Heart left ventricle (tissue), 16 donors: ENCODE measurements around the gene PATZ1. TPM values are rescaled to one million over a fixed set of nuclear protein-coding genes. Genes with fewer than 3 reads are reported as not detected.

Experiments used
- ATAC-seq, 4 donors: fragments of 200-7000 bp; cut with Tn5 transposase; one replicate each; pipeline ENCODE4 v1.9.1; 2020 to 2022; ENCODE audit warnings: moderate library complexity in 4 of 4, mild to moderate bottlenecking in 3 of 4, moderate number of reproducible peaks in 1 of 4
- DNase-seq, 5 donors: peaks; one replicate each; pipeline ENCODE4 v3.0.0-alpha.2; 2020
- H3K27ac ChIP-seq, 12 donors: fragments of 200-600 bp; sonication (generic) in 4 of 12; one replicate each; pipeline versions ENCODE4 v1.5.0 to v1.8.0; 2016 to 2022; ENCODE audit warnings: mild to moderate bottlenecking in 2 of 12
- H3K27me3 ChIP-seq, 9 donors: fragments of 200-600 bp; sonication (generic) in 2 of 9; one replicate each; pipeline versions ENCODE4 v1.5.1 to v1.8.0; 2016 to 2022; ENCODE audit warnings: mild to moderate bottlenecking in 3 of 9
- H3K36me3 ChIP-seq, 9 donors: fragments of 200-600 bp; sonication (generic) in 2 of 9; one replicate each; pipeline versions ENCODE4 v1.5.0 to v1.8.0; 2018 to 2022; ENCODE audit warnings: mild to moderate bottlenecking in 2 of 9
- H3K4me1 ChIP-seq, 12 donors: fragments of 200-600 bp; sonication (generic) in 4 of 12; one replicate each; pipeline versions ENCODE4 v1.5.0 to v1.8.0; 2016 to 2022; ENCODE audit warnings: mild to moderate bottlenecking in 3 of 12
- H3K4me3 ChIP-seq, 12 donors: fragments of 200-600 bp; sonication (generic) in 4 of 12; one replicate each; pipeline versions ENCODE4 v1.5.0 to v1.8.0; 2017 to 2022; ENCODE audit warnings: mild to moderate bottlenecking in 9 of 12, moderate library complexity in 4 of 12
- H3K9me3 ChIP-seq, 12 donors: fragments of 200-600 bp; sonication (generic) in 4 of 12; one replicate each; pipeline versions ENCODE4 v1.5.0 to v1.8.0; 2016 to 2022; ENCODE audit warnings: mild to moderate bottlenecking in 1 of 12
- POLR2A ChIP-seq, 2 donors: fragments of 450-650 bp; IDR thresholded peaks; one replicate each; pipeline ENCODE4 v1.6.1; 2017; ENCODE audit warnings: antibody characterized with exemption in 2 of 2, mild to moderate bottlenecking in 2 of 2, moderate library complexity in 2 of 2
- WGBS, 4 donors: extraction: QIAGEN DNeasy Blood & Tissue Kit in 2 of 4; methylation state at CpG; one replicate each; pipeline versions ENCODE4 v1.1.5 to v1.1.7; 2013 to 2018; 5-methylcytosine and 5-hydroxymethylcytosine counted together
- intact Hi-C, 10 donors: fragments of 100-400 bp; cut with DNase I; formaldehyde crosslinking; loops; one replicate each; pipeline versions ENCODE4 v1.11.1 to v1.14.2; 2022
- polyA plus RNA-seq, 2 donors: library from polyadenylated mRNA; stranded (reverse); fragments of 200-250 nt; gene quantifications; one replicate each; pipeline ENCODE4 v1.2.3, GENCODE V29; 2013
- total RNA-seq, 9 donors: library from RNA; depleted of rRNA in 2 of 9; stranded (reverse); fragments of >200 nt in 2 of 9; fragmentation: NEBNext Ultra II Directional in 3 of 9; extraction: Animal tissue kit (Norgen Biotek cat#: 25700) in 3 of 9; gene quantifications; one replicate each; pipeline versions ENCODE4 v1.1.0 to v1.2.4, GENCODE V29; 2016 to 2023
- TF ChIP-seq, protein P1 (sequence below), 12 donors: fragments of 200-600 bp; sonication (generic) in 4 of 12; IDR thresholded peaks; one replicate each; pipeline versions ENCODE4 v1.5.0 to v1.8.0; 2018 to 2022; ENCODE audit warnings: antibody characterized with exemption in 12 of 12, mild to moderate bottlenecking in 5 of 12
- donor health status: ischemic (EF 13 %, LVEDD 7.1; RV severe dilation, severe dysfunction).
- donor health status: healthy with polysubstance abuse.
- donor health status: DM: no; HTN: yes; CAD: no.
- donor health status: DM: no; HTN: no; CAD: no.
- donor health status: ischemic (EF 25% LVEDD 6.9; RV normal size, moderate dysfunction).
- donor health status: ischemic (EF 25% LVEDD 5.7; RV mildly dilated, moderate dysfunction).
- donor health status: healthy.
- donor health status: DM: yes; HTN: yes; CAD: no.
- donor health status: ischemic (EF 35%, LVEDD 5.7; RV mildly dilated, moderate dysfunction).
- donor health status: nonischemic (EF 11% LVEDD 7.7; RV severe dilation, severe dysfunction).
- donor health status: DM: yes; HTN: yes; CAD: no.
- donor health status: PGD.
- donor health status: ischemic (EF 29% LVEDD 5.4; RV normal size, mild dysfunction).
- donor health status: nonischemic (EF 23%, LVEDD 6.1; RV moderate dilation, normal function).

Gene PATZ1
- total and polyA plus RNA-seq, 11 donors, result 7.7 to 20.1 (median 12.3) TPM

DNA sequence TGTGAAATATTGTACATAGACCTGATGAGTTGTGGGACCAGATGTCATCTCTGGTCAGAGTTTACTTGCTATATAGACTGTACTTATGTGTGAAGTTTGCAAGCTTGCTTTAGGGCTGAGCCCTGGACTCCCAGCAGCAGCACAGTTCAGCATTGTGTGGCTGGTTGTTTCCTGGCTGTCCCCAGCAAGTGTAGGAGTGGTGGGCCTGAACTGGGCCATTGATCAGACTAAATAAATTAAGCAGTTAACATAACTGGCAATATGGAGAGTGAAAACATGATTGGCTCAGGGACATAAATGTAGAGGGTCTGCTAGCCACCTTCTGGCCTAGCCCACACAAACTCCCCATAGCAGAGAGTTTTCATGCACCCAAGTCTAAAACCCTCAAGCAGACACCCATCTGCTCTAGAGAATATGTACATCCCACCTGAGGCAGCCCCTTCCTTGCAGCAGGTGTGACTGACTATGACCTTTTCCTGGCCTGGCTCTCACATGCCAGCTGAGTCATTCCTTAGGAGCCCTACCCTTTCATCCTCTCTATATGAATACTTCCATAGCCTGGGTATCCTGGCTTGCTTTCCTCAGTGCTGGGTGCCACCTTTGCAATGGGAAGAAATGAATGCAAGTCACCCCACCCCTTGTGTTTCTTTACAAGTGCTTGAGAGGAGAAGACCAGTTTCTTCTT, 66.2 kb downstream of the PATZ1 start:
- no peak for DNase-seq
- no peak for TF ChIP-seq POLR2A (IDR thresholded peaks at IDR 0.05)
- TF ChIP-seq, protein P1, sequence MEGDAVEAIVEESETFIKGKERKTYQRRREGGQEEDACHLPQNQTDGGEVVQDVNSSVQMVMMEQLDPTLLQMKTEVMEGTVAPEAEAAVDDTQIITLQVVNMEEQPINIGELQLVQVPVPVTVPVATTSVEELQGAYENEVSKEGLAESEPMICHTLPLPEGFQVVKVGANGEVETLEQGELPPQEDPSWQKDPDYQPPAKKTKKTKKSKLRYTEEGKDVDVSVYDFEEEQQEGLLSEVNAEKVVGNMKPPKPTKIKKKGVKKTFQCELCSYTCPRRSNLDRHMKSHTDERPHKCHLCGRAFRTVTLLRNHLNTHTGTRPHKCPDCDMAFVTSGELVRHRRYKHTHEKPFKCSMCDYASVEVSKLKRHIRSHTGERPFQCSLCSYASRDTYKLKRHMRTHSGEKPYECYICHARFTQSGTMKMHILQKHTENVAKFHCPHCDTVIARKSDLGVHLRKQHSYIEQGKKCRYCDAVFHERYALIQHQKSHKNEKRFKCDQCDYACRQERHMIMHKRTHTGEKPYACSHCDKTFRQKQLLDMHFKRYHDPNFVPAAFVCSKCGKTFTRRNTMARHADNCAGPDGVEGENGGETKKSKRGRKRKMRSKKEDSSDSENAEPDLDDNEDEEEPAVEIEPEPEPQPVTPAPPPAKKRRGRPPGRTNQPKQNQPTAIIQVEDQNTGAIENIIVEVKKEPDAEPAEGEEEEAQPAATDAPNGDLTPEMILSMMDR (IDR thresholded peaks at IDR 0.05), result no peak
- intact Hi-C loops, result loop anchor here in 2 of 10 donors (10.0 kb wide), 2 partner anchors 65 to 175 kb away; partner anchors contain the start of genes LIMK2 (in 1 of the 2) and SELENOM (in 1 of the 2)
- Histone ChIP-seq H3K4me1 (peaks cover 0 to 24% (median 2%) of the 10 kb centered on the region in 12 donors), H3K27me3 (no peaks in the 10 kb centered on the region), H3K9me3 (no peaks in the 10 kb centered on the region), H3K36me3 (peaks cover 0 to 96% (median 89%) of the 10 kb centered on the region in 9 donors), H3K4me3 (no peak overlapping the region), H3K27ac (peak overlapping the region in 1 of 12 donors; percentile 70)
- no peak for ATAC-seq

DNA sequence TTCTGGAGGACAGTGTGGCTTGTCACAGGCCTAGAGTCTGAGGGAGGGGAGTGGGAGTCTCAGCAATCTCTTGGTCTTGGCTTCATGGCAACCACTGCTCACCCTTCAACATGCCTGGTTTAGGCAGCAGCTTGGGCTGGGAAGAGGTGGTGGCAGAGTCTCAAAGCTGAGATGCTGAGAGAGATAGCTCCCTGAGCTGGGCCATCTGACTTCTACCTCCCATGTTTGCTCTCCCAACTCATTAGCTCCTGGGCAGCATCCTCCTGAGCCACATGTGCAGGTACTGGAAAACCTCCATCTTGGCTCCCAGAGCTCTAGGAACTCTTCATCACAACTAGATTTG, 66.8 kb downstream of the PATZ1 start:
- H3K36me3 ChIP-seq, result peaks cover 0 to 96% (median 89%) of the 10 kb centered on the region in 9 donors
- no peak overlapping the region for H3K4me3 ChIP-seq
- H3K27ac ChIP-seq, result peak overlapping the region in 1 of 12 donors; percentile 70
- intact Hi-C loops, result loop anchor here in 2 of 10 donors (10.0 kb wide), 2 partner anchors 64 to 174 kb away; partner anchors contain the start of genes LIMK2 (in 1 of the 2) and SELENOM (in 1 of the 2)
- DNase-seq, result no peak
- H3K9me3 ChIP-seq, result no peaks in the 10 kb centered on the region
- H3K27me3 ChIP-seq, result no peaks in the 10 kb centered on the region
- peaks cover 0 to 17% (median 0%) of the 10 kb centered on the region in 12 donors for H3K4me1 ChIP-seq
- ATAC-seq, result no peak
- TF ChIP-seq, protein P1 (IDR thresholded peaks at IDR 0.05), result no peak
- no peak for TF ChIP-seq POLR2A (IDR thresholded peaks at IDR 0.05)

DNA sequence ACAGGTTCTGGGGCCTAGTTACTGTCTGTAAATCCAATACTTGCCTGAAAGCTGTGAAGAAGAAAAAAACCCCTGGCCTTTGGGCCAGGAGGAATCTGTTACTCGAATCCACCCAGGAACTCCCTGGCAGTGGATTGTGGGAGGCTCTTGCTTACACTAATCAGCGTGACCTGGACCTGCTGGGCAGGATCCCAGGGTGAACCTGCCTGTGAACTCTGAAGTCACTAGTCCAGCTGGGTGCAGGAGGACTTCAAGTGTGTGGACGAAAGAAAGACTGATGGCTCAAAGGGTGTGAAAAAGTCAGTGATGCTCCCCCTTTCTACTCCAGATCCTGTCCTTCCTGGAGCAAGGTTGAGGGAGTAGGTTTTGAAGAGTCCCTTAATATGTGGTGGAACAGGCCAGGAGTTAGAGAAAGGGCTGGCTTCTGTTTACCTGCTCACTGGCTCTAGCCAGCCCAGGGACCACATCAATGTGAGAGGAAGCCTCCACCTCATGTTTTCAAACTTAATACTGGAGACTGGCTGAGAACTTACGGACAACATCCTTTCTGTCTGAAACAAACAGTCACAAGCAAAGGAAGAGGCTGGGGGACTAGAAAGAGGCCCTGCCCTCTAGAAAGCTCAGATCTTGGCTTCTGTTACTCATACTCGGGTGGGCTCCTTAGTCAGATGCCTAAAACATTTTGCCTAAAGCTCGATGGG, 67.4 kb downstream of the PATZ1 start:
- WGBS, 4 donors, result 62 to 77% (median 73%) methylated on average over 6 of the region's 6 CpGs
- intact Hi-C loops, result loop anchor here in 2 of 10 donors (10.0 kb wide), 2 partner anchors 64 to 174 kb away; partner anchors contain the start of genes LIMK2 (in 1 of the 2) and SELENOM (in 1 of the 2)
- Histone ChIP-seq H3K36me3 (peaks cover 0 to 96% (median 89%) of the 10 kb centered on the region in 9 donors), H3K27ac (peak overlapping the region in 1 of 12 donors; percentile 70), H3K27me3 (no peaks in the 10 kb centered on the region), H3K4me3 (no peak overlapping the region), H3K4me1 (peaks cover 0 to 15% (median 0%) of the 10 kb centered on the region in 12 donors), H3K9me3 (no peaks in the 10 kb centered on the region)
- DNase-seq (no peak), ATAC-seq (no peak)
- TF ChIP-seq POLR2A (IDR thresholded peaks at IDR 0.05), result no peak
- TF ChIP-seq, protein P1 (IDR thresholded peaks at IDR 0.05), result no peak

DNA sequence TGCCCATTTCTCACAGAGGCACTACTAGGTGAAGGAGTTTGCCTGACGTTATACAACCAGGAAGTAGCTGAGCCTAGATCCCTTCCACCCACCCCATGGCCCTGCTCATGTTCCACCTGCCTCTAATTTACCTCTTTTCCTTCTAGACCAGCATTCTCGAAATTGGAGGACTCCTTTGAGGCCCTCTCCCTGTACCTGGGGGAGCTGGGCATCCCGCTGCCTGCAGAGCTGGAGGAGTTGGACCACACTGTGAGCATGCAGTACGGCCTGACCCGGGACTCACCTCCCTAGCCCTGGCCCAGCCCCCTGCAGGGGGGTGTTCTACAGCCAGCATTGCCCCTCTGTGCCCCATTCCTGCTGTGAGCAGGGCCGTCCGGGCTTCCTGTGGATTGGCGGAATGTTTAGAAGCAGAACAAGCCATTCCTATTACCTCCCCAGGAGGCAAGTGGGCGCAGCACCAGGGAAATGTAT, 68.0 kb downstream of the PATZ1 start:
- 87 to 89% (median 89%) methylated on average over 9 of the region's 9 CpGs for WGBS, 4 donors
- DNase-seq, result no peak
- no peak for ATAC-seq
- Histone ChIP-seq H3K4me1 (peaks cover 0 to 15% (median 0%) of the 10 kb centered on the region in 12 donors), H3K36me3 (peaks cover 0 to 96% (median 89%) of the 10 kb centered on the region in 9 donors), H3K27ac (peak overlapping the region in 1 of 12 donors; percentile 70), H3K27me3 (no peaks in the 10 kb centered on the region), H3K4me3 (no peak overlapping the region), H3K9me3 (no peaks in the 10 kb centered on the region)
- intact Hi-C loops, result loop anchor here in 2 of 10 donors (10.0 kb wide), 2 partner anchors 63 to 173 kb away; partner anchors contain the start of genes LIMK2 (in 1 of the 2) and SELENOM (in 1 of the 2)
- TF ChIP-seq, protein P1 (IDR thresholded peaks at IDR 0.05), result no peak
- no peak for TF ChIP-seq POLR2A (IDR thresholded peaks at IDR 0.05)
